GM12878 (cell line): ENCODE measurements around the gene TMIGD3. TPM values are rescaled to one million over a fixed set of nuclear protein-coding genes. Genes with fewer than 3 reads are reported as not detected.
A peak's percentile ranks its signal among the peaks of the same experiment; 100 is the strongest.

Experiments used
- BHLHE40 ChIP-seq, 2 experiments: fragments of 450-650 bp in 1 of 2; IDR thresholded peaks; 2 replicates each; pipeline ENCODE4 v1.6.1; 2011 to 2017; ENCODE audit warnings: low read depth in 2 of 2, borderline replicate concordance in 1 of 2, improper control_type of control experiment in 1 of 2, low read length in 1 of 2, mild to moderate bottlenecking in 1 of 2
- CHD2 ChIP-seq: IDR thresholded peaks from 2 replicates; pipeline ENCODE4 v1.6.1; 2011; ENCODE audit warnings: low read depth, low read length, improper control_type of control experiment, borderline replicate concordance
- EP300 ChIP-seq, 2 experiments: fragments of 150-350 bp in 1 of 2; IDR thresholded peaks; 2 replicates each; pipeline ENCODE4 v1.6.1; 2011 to 2012; ENCODE audit warnings: low read depth in 2 of 2, low read length in 2 of 2, borderline replicate concordance in 1 of 2, improper control_type of control experiment in 1 of 2, inconsistent platforms in 1 of 2; ENCODE audit not compliant: control insufficient read depth in 1 of 2
- FOS ChIP-seq: IDR thresholded peaks from 3 replicates; pipeline ENCODE4 v1.6.1; 2011; ENCODE audit warnings: borderline replicate concordance; ENCODE audit not compliant: insufficient read length; ENCODE audit errors: extremely low read depth
- FOXM1 ChIP-seq: IDR thresholded peaks from 2 replicates; pipeline ENCODE4 v1.6.1; 2012; ENCODE audit warnings: low read depth, mild to moderate bottlenecking, inconsistent platforms, low read length, moderate library complexity
- MAX ChIP-seq: IDR thresholded peaks from 2 replicates; pipeline ENCODE4 v1.6.1; 2012; ENCODE audit warnings: low read depth, low read length, improper control_type of control experiment
- MXI1 ChIP-seq: fragments of 150-350 bp; IDR thresholded peaks from 2 replicates; pipeline ENCODE4 v1.6.1; 2011; ENCODE audit warnings: low read depth, mild to moderate bottlenecking, inconsistent platforms, low read length, improper control_type of control experiment
- NBN ChIP-seq: fragments of 450-650 bp; IDR thresholded peaks from 2 replicates; pipeline ENCODE4 v1.6.1; 2016
- POLR2A ChIP-seq: IDR thresholded peaks from 2 replicates; pipeline ENCODE4 v1.6.1; 2011; ENCODE audit warnings: low read depth, mild to moderate bottlenecking, low read length
- RELA ChIP-seq: fragments of 450-650 bp; IDR thresholded peaks from 2 replicates; pipeline ENCODE4 v1.8.0; 2014; ENCODE audit warnings: borderline replicate concordance; ENCODE audit not compliant: partially characterized antibody
- SIN3A ChIP-seq: IDR thresholded peaks from 2 replicates; pipeline ENCODE4 v1.6.1; 2012; ENCODE audit warnings: low read depth, low read length, improper control_type of control experiment
- SPI1 ChIP-seq: IDR thresholded peaks from 2 replicates; pipeline ENCODE4 v1.6.1; 2011; ENCODE audit warnings: low read depth, mild to moderate bottlenecking, low read length, moderate library complexity, borderline replicate concordance; ENCODE audit not compliant: insufficient read depth
- SUZ12 ChIP-seq: fragments of 200-600 bp; sonication (generic); IDR thresholded peaks from one replicate; pipeline ENCODE4 v1.6.1; 2018; ENCODE audit warnings: antibody characterized with exemption, mild to moderate bottlenecking; ENCODE audit not compliant: unreplicated experiment
- TARDBP ChIP-seq: IDR thresholded peaks from 2 replicates; pipeline ENCODE4 v1.6.1; 2016; ENCODE audit warnings: borderline replicate concordance
- TCF12 ChIP-seq: IDR thresholded peaks from 2 replicates; pipeline ENCODE4 v1.6.1; 2011; ENCODE audit warnings: low read depth, mild to moderate bottlenecking, low read length
- YBX1 ChIP-seq: fragments of 450-650 bp; IDR thresholded peaks from 2 replicates; pipeline ENCODE4 v1.6.1; 2016; ENCODE audit warnings: antibody characterized with exemption
- YY1 ChIP-seq: IDR thresholded peaks from 2 replicates; pipeline ENCODE4 v1.6.1; 2011; ENCODE audit warnings: low read depth, mild to moderate bottlenecking, low read length
- ZNF592 ChIP-seq: fragments of 450-650 bp; IDR thresholded peaks from 2 replicates; pipeline ENCODE4 v1.6.1; 2017; ENCODE audit warnings: mild to moderate bottlenecking, moderate library complexity
- polyA plus RNA-seq, 11 experiments: library from polyadenylated mRNA; depleted of rRNA in 4 of 11; unstranded in 6 of 11; stranded (reverse) in 5 of 11; fragments of >200 nt; fragmentation: Nextera tagmentation in 4 of 11; fragmentation: Illumina TruSeq in 1 of 11; extraction: Ambion mirVana in 4 of 11; extraction: Trizol in 1 of 11; gene quantifications; 1 replicate in 1 of 11; 2 replicates in 10 of 11; pipeline versions ENCODE4 v1.2.1 to v1.2.3, GENCODE V29; 2011 to 2016; ENCODE audit warnings: inconsistent platforms in 2 of 11, missing spikeins in 2 of 11, low read depth in 1 of 11
- total RNA-seq, 4 experiments: library from RNA; depleted of rRNA in 3 of 4; stranded (reverse); fragments of >200 nt in 3 of 4; fragmentation: Illumina TruSeq in 1 of 4; extraction: Trizol in 1 of 4; gene quantifications; 2 replicates each; pipeline versions ENCODE4 v1.2.1 to v1.2.3, GENCODE V29; 2013 to 2021
- TF ChIP-seq, protein P1 (sequence below): fragments of 450-650 bp; IDR thresholded peaks from 2 replicates; pipeline ENCODE4 v1.6.1; 2016; ENCODE audit warnings: mild to moderate bottlenecking, moderate library complexity, borderline replicate concordance
- TF ChIP-seq, protein P2 (sequence below): IDR thresholded peaks from 2 replicates; pipeline ENCODE4 v1.6.1; 2011; ENCODE audit warnings: borderline replicate concordance, low read depth, mild to moderate bottlenecking, moderate library complexity, low read length; ENCODE audit not compliant: insufficient read depth, poor library complexity, severe bottlenecking

TMIGD3 gene
- total and polyA plus RNA-seq, 10 of the 15 experiments (the other 5 are each of a cell fraction or from before 2014, with no cell fraction given): 0.17 TPM; not detected in 9

DNA sequence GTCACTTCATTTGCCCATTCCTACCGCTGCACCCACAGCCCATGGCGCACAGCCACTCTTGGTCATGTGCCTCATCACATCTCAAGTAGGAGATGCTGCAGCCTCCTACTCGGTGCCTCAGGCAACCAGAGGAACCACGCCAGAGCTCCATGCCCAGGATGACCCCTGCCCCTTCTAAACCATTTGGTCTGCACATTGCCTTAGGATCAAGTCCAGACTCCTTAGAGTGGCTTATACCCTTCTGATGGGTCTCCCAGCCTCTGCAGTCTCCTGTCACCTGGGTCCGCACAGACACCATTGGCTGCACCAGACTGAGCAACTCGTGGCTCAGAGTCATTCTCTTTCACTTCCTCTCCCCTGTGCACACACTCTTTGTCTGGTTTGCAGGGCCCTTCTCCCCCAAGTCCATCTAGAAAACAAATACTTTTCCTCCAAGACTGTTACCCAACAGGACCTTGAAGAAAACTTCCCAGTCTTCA is 2.2 kb upstream of the TMIGD3 start (continued):
- TF ChIP-seq SIN3A: no peak
- TF ChIP-seq SPI1: peak; percentile 99
- peak in 1 of 2 experiments; percentile 58; a peak in 1 of 4 replicates for TF ChIP-seq BHLHE40 (IDR thresholded peaks at IDR 0.05; ENCODE audit: borderline replicate concordance in 1 of 2, low read depth in 2 of 2, low read length in 1 of 2)
- TF ChIP-seq NBN: peak; percentile 54; the same call in 1 of the 2 replicates
- peak; percentile 46; the same call in 1 of the 2 replicates for TF ChIP-seq YY1
- TF ChIP-seq MAX: 0 out of 2 replicates have a peak, but pooled peaks have one; percentile 37
- no peak for TF ChIP-seq TARDBP
- TF ChIP-seq, protein P1, sequence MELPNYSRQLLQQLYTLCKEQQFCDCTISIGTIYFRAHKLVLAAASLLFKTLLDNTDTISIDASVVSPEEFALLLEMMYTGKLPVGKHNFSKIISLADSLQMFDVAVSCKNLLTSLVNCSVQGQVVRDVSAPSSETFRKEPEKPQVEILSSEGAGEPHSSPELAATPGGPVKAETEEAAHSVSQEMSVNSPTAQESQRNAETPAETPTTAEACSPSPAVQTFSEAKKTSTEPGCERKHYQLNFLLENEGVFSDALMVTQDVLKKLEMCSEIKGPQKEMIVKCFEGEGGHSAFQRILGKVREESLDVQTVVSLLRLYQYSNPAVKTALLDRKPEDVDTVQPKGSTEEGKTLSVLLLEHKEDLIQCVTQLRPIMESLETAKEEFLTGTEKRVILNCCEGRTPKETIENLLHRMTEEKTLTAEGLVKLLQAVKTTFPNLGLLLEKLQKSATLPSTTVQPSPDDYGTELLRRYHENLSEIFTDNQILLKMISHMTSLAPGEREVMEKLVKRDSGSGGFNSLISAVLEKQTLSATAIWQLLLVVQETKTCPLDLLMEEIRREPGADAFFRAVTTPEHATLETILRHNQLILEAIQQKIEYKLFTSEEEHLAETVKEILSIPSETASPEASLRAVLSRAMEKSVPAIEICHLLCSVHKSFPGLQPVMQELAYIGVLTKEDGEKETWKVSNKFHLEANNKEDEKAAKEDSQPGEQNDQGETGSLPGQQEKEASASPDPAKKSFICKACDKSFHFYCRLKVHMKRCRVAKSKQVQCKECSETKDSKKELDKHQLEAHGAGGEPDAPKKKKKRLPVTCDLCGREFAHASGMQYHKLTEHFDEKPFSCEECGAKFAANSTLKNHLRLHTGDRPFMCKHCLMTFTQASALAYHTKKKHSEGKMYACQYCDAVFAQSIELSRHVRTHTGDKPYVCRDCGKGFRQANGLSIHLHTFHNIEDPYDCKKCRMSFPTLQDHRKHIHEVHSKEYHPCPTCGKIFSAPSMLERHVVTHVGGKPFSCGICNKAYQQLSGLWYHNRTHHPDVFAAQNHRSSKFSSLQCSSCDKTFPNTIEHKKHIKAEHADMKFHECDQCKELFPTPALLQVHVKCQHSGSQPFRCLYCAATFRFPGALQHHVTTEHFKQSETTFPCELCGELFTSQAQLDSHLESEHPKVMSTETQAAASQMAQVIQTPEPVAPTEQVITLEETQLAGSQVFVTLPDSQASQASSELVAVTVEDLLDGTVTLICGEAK: no peak
- TF ChIP-seq FOS: no peak
- TF ChIP-seq ZNF592: no peak
- peak; percentile 24 for TF ChIP-seq RELA
- TF ChIP-seq FOXM1: no peak
- peak; percentile 78 for TF ChIP-seq MXI1
- TF ChIP-seq EP300 (IDR thresholded peaks at IDR 0.05; ENCODE audit: borderline replicate concordance in 1 of 2, control insufficient read depth in 1 of 2, low read depth in 2 of 2, low read length in 2 of 2): peak in 1 of 2 experiments; percentile 71; a peak in 2 of 4 replicates
- TF ChIP-seq YBX1: no peak
- 0 out of 2 replicates have a peak, but pooled peaks have one; percentile 35 for TF ChIP-seq CHD2
- TF ChIP-seq SUZ12: no peak
- peak; percentile 66 for TF ChIP-seq POLR2A
- TF ChIP-seq, protein P2, sequence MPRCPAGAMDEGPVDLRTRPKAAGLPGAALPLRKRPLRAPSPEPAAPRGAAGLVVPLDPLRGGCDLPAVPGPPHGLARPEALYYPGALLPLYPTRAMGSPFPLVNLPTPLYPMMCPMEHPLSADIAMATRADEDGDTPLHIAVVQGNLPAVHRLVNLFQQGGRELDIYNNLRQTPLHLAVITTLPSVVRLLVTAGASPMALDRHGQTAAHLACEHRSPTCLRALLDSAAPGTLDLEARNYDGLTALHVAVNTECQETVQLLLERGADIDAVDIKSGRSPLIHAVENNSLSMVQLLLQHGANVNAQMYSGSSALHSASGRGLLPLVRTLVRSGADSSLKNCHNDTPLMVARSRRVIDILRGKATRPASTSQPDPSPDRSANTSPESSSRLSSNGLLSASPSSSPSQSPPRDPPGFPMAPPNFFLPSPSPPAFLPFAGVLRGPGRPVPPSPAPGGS: no peak
- TF ChIP-seq TCF12: no peak
